ENCODE results near the gene KHDC4.

Gene KHDC4

DNA sequence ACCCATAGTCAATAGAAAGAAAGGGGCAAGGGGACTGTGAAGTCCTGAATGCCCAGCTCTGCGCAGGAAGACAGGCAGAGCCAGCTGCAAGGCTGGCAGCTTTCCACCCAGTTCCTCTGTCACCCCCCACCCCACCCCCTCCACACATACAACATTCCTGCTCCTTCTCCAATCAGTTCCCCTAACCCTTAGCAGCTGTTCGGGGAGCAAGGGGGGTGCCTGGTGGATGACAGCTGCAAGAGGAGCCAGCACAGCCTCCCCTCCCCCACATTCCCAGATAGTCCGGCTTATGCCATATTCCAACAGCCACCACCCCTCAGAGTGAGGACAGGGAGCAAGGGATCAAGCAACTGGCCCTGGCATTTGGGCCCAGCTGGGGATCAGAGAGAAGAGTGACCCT, 34.5 kb upstream of the KHDC4 start:
- no peak for DNase-seq

DNA sequence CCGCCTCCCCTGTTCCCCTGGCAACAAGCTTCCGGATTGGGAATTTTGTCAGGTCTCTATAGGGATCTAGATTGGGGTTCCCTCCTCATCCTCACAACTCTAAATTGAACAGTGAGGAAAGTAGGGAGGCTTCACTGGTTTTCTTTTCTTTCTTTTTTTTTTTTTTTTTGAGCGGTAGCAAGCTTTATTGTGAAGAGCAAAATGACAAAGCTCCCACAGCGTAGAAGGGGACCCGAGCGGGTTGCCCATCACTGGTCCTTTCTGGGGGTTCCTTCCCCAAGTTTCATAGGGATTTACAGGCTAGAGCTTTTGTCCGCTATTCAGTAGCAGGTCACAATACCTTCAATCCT, 33.8 kb upstream of the KHDC4 start:
- DNase-seq = no peak

DNA sequence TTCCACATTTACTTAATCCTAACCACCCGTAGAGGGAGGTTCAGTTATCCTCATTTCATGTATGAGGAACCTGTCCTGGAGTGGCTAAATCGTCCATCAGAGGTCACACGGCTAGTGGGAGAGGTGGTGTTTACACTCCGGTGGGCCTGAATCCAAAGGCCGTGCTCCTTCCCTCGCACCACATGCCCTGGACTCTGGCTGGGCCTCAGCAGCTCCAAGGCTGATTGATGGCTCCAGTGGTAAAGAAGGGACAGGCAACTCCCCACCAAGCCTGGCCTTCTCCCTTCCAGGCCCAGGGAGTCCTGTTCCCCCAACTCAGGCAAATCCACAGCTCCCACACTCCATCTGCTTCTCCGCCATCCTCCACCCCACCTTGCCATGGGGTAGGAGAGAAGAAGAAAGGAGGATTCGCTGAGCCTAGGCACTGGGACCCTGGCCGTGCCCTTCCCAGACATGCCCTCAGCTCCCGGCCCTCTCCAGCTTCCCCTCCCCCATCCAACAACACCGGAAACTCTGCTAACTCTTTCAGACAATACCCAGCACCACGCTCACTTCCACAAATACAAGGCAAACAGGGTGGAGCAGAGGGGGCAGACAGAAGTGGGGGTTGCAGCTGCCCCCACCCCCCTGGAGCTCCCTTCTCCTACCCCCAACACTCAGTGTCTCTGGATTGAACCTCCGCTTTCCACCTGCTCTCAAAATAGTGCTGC, 33.3 kb upstream of the KHDC4 start:
- no peak for DNase-seq

DNA sequence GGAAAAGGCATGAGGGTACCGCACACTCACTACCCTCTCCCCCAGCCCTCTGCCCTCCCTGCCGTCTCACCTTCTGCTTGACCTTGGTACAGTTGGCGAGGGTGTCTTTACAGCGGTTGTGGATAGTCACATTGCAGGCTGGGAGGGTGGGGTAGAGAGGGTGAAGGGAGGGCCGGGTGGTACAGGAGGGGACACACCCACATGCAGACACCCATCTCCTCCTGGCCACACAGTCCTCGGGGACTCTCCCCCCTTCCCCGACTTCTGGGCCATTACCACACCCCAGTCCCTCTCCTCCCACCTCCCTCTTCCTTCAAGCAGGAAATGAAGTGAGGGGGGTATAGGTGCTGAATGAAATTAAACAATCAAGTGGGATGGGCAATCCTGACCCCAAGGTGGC, 32.5 kb upstream of the KHDC4 start:
- DNase-seq = no peak

DNA sequence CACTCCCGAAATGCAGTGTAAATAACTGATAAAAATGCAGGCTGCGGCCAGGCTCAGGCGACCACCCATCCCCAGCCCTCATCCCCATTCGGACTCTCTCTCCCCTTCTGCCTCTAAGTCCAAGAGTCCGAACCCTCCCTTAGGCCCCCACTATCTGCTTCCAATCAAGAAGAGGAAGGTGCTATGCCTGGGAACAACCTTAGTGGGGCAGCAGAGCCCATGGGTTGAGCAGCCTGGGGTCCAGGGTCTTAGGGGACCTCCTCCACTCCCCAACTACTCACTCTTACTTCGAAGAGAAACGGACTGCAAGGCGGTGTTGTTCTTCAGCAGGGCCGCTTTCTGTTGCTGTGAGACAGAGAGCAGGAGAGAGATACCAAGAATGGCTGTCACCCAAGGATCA, 31.9 kb upstream of the KHDC4 start:
- no peak for DNase-seq

DNA sequence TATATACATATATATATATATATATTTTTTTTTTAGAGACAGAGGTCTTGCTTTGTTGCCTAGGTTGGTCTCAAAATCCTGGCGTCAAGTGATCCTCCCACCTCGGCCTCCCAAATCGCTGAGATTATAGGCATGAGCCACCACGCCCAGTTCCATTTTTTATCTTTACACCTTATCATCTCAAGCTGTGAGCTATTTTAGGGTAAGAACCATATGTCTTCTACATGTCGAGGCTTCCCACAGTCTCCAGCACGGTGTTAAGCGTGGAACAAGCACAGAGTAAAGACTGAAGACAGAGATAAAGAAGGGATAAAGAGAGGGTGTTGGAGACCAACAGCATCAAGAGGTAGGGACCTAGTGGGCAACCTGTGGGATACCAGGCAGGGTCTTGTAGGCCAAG, 30.0 kb upstream of the KHDC4 start:
- DNase-seq = no peak

DNA sequence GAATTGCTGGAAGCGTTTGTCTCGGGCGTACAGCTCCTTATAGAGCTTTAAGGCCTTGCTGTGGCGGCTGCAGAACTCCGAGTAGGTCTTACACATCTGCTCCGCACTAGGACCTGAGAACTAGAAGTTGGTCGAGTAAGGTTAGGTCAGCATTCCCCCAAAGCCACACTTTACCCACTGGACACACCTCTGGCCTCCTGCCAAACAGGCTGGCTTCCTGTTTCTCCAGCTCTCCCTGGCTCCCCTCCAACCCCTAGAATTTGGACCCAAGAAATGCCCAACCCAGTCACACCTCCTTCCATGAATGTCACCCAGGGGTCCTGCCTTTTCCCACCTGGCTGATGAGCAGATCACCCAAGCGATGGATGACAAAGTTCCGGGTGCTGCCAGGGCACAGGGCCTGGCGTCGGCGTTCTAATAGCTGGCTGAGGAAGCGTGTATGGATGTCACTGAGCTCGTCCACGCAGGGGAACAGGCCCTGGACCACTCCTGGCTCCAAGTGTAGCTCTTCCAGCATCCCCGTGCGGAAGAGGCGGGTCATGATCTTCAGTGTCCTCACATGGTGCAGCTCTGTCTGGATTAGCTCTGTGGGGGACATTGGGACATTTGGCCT, 28.5 kb upstream of the KHDC4 start:
- DNase-seq = no peak

DNA sequence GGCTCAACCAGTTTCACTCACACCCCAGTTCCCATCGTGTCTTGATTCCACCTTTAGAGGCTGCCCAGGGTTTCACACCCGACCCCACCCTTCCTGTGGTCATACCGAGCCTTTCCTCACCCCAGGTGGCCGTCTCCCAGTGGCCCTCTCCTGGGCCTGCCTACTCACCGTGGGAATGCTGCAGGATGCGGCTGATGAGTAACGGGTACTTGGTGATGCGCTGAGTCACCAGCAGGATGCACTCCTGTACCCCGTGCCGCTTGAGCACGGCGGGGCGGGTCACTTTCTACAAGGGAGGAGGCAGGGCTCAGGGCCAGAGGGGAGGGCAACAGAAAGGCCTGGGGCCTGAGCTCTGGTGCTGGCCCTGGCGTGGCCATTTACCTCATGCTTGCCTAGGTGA, 27.7 kb upstream of the KHDC4 start:
- DNase-seq = no peak

DNA sequence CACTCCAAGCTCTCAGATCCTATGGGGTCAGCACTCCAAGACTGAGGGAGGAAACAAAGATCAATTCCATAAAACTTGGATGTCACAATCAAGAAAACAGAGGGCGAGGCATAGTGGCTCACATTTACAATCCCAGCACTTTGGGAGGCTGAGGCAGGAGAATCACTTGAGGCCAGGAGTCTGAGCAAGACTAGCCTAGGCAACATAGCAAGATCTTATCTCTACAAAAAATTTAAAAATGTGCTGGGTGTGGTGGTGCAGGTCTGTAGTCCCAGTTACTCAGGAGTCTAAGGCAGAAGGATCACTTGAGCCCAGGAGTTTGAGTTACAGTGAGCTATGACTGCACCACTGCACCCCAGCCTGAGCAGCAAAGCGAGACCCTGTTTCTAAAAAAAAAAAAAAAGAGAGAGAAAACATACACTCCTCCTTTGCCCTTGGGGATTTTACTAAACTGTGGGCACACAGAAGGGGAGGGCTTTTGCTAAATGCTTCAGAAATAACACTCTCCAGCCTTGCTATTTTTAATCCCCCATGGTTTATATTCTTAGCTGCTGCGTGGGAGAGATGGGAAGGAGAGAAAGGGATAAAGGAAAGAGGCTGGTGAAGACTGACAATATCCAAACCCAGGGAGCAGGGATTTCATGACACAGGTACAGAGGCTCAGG, 26.0 kb upstream of the KHDC4 start:
- DNase-seq = no peak

DNA sequence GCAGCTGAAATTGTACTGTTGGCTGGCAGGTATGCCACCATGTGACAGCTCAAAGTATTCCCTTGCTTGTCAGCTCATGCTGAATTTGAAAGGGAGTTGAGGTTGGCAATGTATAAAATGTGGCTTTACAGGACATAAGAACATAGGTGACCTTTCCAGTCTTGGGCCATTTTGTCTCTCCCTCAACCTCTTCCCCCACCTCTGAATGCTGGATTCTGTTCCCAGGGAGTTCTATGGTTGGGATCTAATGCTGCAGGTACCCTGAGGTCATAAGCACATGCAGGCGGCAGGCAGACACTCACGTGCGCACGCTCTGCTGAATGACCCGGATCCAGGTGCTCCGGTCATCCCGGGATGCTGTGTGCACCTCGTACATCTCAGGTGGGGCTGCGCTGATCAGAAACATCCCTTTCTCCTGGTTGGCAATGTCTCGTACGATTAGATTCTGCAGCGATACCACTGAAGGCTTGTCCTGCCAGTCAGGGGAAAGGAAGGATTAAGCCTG, 23.2 kb upstream of the KHDC4 start:
- DNase-seq = no peak

DNA sequence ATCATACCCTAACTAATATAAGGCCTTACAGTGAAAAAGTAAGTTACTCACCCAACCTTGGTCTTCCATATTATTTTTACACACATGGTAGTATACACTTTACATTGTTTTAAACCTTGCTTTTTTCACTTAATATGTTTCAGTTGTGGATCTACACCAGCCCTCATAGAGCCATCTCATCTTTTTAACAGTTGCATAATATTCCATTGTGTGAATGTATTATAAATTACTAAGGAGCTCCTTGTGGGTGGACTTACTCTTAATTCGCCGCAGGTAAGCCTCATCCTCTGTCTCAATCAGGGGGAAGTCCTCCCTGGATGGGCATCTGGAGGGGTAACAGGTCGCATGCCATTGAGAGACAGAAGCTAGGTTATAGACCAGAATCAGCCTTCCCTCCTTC, 20.4 kb upstream of the KHDC4 start:
- DNase-seq = no peak

DNA sequence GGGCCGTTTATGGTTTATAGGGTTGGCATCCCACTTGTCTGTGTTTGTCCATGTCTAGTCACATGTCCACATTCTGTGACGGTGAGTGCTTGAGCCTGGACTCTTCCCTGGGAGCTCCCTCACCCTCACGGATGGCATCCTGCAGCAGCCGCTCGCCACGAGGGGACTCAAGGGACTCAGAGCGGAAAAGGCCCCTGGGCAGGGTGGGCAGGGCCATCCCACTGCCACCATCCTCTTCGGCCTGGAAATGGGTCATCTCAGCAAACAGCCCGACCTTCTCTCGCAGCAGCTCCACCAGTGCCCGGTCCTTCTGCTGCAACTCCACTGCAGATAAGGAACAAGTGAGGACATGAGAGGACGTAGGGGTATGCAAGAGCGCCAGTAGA, 18.3 kb upstream of the KHDC4 start:
- no peak for DNase-seq

DNA sequence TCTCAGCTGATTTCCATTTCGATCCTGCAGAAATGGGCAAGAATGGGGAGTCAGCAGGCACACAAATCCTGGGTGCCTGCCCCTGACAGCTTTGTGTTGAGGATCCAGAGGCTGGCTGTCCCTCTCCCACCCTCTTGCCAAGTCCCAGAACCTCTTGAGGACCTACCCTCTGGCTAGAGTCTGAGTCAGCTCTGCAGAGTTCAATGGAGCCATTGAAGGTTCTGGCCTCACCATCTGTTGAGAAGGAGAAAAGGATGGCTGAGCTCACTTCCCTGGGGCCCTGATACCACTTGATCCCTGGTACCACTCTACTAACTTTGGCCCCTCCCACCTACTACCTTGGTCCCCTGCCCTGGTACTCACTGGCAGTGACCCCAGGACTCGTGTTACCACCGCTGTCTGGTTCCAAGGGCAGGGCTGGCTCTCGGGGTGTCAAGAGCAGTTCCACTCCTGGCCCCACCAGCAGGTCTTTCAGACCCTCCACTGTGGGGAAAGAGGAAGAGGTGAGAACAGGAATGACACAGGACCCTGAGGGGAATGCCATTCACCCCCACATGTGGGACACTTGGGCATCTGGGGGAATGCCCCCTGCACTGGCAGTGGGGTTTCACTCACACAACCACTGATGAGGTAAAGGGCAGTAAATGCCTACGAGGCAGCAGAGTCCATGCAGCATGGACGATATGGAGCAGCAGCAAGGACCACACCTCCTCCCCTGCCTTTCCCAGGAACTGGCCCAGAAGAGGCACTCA, 17.7 kb upstream of the KHDC4 start:
- no peak for DNase-seq

DNA sequence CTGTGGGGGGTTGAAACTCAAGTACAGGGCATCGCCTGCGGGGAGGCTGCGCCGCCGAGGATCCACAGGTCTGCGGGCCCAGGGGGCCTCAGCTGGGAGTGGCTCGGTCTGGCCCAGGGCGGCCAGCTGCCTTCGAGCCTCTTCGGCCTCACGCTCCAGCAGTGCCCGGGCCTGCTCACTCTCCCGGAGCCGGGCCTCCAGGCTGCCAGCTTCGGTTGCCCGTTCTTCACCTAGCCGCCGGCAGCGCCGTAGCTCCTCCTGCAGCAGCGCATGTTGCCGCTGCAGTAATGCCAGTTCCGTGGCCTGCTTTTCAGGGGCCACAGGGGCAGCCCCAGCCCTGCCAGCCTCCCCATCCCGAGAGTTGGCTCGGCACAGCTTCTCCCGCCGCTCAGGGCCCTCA, 16.6 kb upstream of the KHDC4 start:
- no peak for DNase-seq

DNA sequence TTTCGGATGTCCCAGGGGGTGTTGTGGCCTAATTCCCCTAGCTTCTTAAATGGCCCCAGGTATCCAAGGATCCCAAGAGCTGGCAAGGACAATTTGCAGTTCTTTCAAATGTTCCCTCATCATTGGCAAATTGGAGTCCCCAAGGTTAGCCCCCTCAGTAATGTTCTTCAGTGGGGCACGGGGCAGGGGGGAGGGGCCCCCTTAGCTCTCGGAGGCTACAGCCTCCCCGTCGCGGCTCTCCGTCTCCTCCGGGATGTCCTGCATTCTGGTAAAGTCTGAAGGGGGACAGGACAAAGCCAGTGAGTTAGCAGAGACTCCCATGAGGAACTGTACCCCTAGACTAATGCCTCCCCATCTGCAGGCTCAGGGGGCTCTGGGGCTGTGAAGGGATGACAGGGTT, 13.5 kb upstream of the KHDC4 start:
- no peak for DNase-seq

DNA sequence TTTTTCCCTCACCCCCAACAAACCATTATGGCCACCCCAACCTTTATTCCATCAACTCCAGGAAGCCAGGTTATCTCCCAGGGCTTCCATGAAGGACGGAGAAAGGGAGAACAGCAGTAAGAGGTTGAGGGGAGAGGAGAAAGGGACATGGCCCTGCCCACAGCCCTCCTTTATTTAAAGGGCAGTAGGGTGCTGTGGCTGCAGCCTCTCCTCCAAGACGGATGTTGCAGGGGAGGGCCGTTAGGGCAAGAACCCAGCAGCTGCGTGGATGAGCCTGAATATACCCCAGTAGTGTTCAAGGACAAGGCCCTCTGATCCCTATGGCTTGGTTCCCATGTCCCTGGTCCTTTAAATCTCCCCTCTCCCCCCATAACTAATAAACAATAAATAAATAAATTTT, 13.1 kb upstream of the KHDC4 start:
- DNase-seq = no peak

DNA sequence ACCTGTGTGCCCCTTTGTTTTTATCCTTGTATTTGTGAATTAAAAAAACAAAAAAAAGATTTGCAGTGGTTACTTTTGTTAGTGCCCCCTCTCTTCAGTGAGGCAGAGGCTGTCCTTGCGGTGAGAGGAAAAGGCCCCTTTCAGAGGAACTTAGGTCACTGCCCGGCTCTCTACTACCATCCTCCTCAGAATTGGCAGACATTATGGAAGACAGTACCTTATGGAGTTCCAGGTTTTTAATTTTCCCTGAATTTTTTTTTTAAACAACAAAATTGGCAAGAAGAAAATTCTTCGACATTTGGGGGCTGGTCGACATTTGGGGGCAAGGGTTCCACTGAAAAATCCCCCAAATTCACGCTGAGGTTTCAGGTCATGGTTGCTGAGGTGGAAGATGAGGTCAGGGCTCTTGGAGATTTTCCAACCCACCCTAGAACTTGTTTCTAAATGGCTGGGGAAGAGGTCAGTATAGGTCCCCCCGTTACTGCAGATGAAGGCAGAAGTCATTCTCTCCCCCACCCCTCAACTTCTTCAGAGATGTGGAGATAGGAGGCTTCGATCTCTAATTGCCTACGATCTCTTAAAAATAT, 12.5 kb upstream of the KHDC4 start:
- no peak for DNase-seq

DNA sequence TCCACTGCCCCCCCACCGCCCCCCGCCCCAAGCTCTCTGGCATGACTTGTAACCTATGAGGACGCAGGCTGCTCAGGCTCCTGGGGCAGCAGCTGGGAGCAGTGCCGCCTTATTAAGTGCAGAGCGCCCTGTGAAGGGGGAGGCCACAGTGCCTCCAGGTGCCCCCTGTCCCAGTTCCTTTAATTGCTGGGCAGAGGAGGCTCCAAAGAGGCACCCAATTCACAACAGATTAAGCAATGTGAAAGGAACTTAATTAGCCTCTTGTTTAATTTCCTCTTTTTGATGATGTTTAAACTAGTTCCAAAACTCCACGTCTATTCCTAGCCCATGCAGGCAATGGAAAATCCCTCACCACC, 10.2 kb upstream of the KHDC4 start:
- no peak for DNase-seq

DNA sequence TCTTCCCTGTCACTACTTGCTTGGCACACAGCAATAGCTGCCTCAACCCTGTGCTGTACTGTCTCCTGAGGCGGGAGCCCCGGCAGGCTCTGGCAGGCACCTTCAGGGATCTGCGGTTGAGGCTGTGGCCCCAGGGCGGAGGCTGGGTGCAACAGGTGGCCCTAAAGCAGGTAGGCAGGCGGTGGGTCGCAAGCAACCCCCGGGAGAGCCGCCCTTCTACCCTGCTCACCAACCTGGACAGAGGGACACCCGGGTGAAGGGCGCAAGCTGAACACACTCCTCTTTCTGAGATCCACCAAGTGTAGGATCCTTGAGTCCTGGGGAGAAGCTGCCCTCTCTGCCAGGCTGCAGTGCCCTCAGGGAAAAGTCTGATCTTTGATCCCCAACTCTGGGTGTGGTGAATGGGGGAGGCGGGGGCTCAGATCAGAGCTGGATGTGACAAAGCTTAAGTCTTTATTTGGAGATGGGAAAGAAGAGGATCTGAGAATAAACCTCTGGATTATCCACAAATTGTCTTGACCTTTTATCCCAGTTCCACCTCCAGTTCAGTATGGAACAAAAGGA, 8.4 kb upstream of the KHDC4 start:
- no peak for DNase-seq

DNA sequence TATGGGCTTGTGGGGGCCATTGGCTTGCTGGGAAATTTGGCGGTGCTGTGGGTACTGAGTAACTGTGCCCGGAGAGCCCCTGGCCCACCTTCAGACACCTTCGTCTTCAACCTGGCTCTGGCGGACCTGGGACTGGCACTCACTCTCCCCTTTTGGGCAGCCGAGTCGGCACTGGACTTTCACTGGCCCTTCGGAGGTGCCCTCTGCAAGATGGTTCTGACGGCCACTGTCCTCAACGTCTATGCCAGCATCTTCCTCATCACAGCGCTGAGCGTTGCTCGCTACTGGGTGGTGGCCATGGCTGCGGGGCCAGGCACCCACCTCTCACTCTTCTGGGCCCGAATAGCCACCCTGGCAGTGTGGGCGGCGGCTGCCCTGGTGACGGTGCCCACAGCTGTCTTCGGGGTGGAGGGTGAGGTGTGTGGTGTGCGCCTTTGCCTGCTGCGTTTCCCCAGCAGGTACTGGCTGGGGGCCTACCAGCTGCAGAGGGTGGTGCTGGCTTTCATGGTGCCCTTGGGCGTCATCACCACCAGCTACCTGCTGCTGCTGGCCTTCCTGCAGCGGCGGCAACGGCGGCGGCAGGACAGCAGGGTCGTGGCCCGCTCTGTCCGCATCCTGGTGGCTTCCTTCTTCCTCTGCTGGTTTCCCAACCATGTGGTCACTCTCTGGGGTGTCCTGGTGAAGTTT, 7.8 kb upstream of the KHDC4 start:
- DNase-seq = no peak

DNA sequence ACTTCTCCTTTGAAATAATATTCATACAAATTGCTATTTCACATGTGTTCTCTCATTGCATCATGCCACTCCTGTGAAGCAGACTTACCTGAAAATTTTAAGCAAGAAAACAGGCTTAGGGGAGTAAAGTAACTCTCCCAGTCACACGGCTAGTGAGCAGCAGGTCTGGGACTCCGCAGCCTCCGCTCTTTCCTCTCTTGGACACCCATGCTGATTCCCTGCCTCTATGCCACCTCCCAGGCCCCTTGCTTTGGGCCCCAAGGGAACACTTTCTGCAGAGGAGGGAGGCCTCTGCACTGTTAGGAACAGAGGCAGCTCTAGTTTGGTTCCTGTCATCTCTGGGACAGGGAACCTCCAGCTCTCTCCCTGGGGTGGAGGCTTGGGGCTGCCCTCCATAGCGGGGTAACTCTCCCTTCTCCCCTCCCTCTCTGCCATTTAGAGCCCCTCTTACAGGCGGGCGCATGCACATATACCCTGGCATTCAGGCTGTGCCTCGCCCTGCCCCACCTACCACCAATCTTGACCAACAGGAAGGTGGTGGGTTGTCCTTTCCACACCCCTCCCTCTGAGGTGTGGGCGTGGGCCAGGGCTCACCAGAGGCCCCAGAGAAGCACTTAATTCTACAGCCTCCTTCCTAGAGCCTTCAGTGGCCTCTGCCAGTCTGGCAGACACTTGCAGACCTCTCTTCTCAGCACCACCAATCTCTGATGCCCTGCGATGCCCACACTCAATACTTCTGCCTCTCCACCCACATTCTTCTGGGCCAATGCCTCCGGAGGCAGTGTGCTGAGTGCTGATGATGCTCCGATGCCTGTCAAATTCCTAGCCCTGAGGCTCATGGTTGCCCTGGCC, 7.0 kb upstream of the KHDC4 start, which contains the start of gene RXFP4:
Gene RXFP4, plus strand, starts transcription at position 646 of the 852 bp plus-strand sequence. Its CDS starts 72 bp downstream, at position 718.
- DNase-seq = no peak
